GM21423 (cell line): ENCODE data around the gene ATG12.
"Not testable (repeated sequence)": the region's sequence is repeated elsewhere in the genome, so short reads cannot be mapped to it uniquely, and the experiment has no call there.

Experiments used
- ATAC-seq: cut with Tn5 transposase; IDR thresholded peaks from one replicate; pipeline ENCODE4 v1.9.1; 2021; ENCODE audit warnings: mild to moderate bottlenecking, moderate library complexity; ENCODE audit not compliant: unreplicated experiment

Gene ATG12

GRCh38 chr5:115809946-115810345 is 31.4 kb downstream of the ATG12 start:
- ATAC-seq, result no peak

GRCh38 chr5:115808066-115808465 is 33.3 kb downstream of the ATG12 start:
- not testable (repeated sequence) for ATAC-seq

- no peak for ATAC-seq
These were observed 33.7 kb downstream of the ATG12 start for GRCh38 chr5:115807654-115808052.

GRCh38 chr5:115806986-115807653 is 34.2 kb downstream of the ATG12 start:
- no peak for ATAC-seq

- ATAC-seq, result no peak
These were observed 39.4 kb downstream of the ATG12 start for GRCh38 chr5:115801984-115802383.

GRCh38 chr5:115801152-115801551 is 40.2 kb downstream of the ATG12 start:
- no peak for ATAC-seq

- no peak for ATAC-seq
These were observed 41.3 kb downstream of the ATG12 start for GRCh38 chr5:115800108-115800507.

- ATAC-seq, result no peak
These were observed 43.1 kb downstream of the ATG12 start for GRCh38 chr5:115798252-115798651.

GRCh38 chr5:115796656-115797055 is 44.7 kb downstream of the ATG12 start:
- ATAC-seq, result no peak

- no peak for ATAC-seq
These were observed 45.7 kb downstream of the ATG12 start for GRCh38 chr5:115795700-115796099.

GRCh38 chr5:115788440-115788839 is 52.9 kb downstream of the ATG12 start:
- ATAC-seq, result no peak

- ATAC-seq, result no peak
These were observed 53.9 kb downstream of the ATG12 start for GRCh38 chr5:115787426-115787825.

GRCh38 chr5:115785381-115786065 is 55.8 kb downstream of the ATG12 start:
- ATAC-seq, result no peak

GRCh38 chr5:115778417-115778816 is 62.9 kb downstream of the ATG12 start:
- ATAC-seq, result no peak
